ENCODE results near the gene FAM180A. TPM values are rescaled to one million over a fixed set of nuclear protein-coding genes. Genes with fewer than 3 reads are reported as not detected.

FAM180A gene
- total RNA-seq, 3 donors from 2014 or later (not counting 1 experiment from before 2014, with no cell fraction given), result not detected

GRCh38 chr7:135728136-135728669, 20.4 kb downstream of the FAM180A start, which contains the start of gene SLC13A4:
SLC13A4 (minus strand) TSS chr7:135728186; CDS start chr7:135727496, 690 bp downstream.
- no peaks in the 10 kb centered on the region for H3K9me3 Mint-ChIP-seq
- H3K36me3 Mint-ChIP-seq, result no peaks in the 10 kb centered on the region
- H3K4me1 ChIP-seq (ENCODE audit: control insufficient read depth, insufficient read depth, low read length), result no peaks in the 10 kb centered on the region

GRCh38 chr7:135726911-135727673, 21.5 kb downstream of the FAM180A start:
- 91% methylated on average over 29 of the region's 30 CpGs for WGBS (ENCODE audit: insufficient coverage)
- ATAC-seq, result no peak
- Histone ChIP-seq H3K9me3 (ENCODE audit: control insufficient read depth, insufficient read depth, low read length) (no peaks in the 10 kb centered on the region), H3K4me1 (ENCODE audit: control insufficient read depth, insufficient read depth, low read length) (no peaks in the 10 kb centered on the region), H3K27me3 (ENCODE audit: control insufficient read depth, insufficient read depth, low read length) (peaks cover 3% of the 10 kb centered on the region), H3K4me3 (ENCODE audit: low read length) (no peak overlapping the region), H3K36me3 (ENCODE audit: control insufficient read depth, insufficient read depth, low read length) (no peaks in the 10 kb centered on the region), H3K27ac (ENCODE audit: low read length) (no peak overlapping the region)
- Mint-ChIP-seq H3K4me1 (no peaks in the 10 kb centered on the region), H3K27ac (no peak overlapping the region), H3K9me3 (no peaks in the 10 kb centered on the region), H3K36me3 (no peaks in the 10 kb centered on the region), H3K27me3 (ENCODE audit: low read depth in 2 of 2) (peaks cover 8 to 12% of the 10 kb centered on the region in 2 donors), H3K4me3 (no peak overlapping the region)
- intact Hi-C loops (cut with micrococcal nuclease), result no loop called here
- TF ChIP-seq CTCF (IDR thresholded peaks at IDR 0.05), result no peak
- no peak for DNase-seq

More at GRCh38 chr7:135728136-135728669, 20.4 kb downstream of the FAM180A start, which contains the start of gene SLC13A4:
- no peak for TF ChIP-seq CTCF (IDR thresholded peaks at IDR 0.05)
- Histone ChIP-seq H3K9me3 (ENCODE audit: control insufficient read depth, insufficient read depth, low read length) (no peaks in the 10 kb centered on the region), H3K4me3 (ENCODE audit: low read length) (no peak within 1 kb of the TSS), H3K27ac (ENCODE audit: low read length) (no peak within 1 kb of the TSS), H3K27me3 (ENCODE audit: control insufficient read depth, insufficient read depth, low read length) (peaks cover 3% of the 10 kb centered on the region), H3K36me3 (ENCODE audit: control insufficient read depth, insufficient read depth, low read length) (no peaks in the 10 kb centered on the region)
- ATAC-seq (no peak), DNase-seq (no peak)
- WGBS (ENCODE audit: insufficient coverage), result 90% methylated on average over 11 of the region's 11 CpGs
- Mint-ChIP-seq H3K4me3 (no peak within 1 kb of the TSS), H3K27me3 (ENCODE audit: low read depth in 2 of 2) (peaks cover 8% of the 10 kb centered on the region in 2 donors), H3K4me1 (no peaks in the 10 kb centered on the region), H3K27ac (no peak within 1 kb of the TSS)
- intact Hi-C loops (cut with micrococcal nuclease), result no loop called here

- H3K4me3 Mint-ChIP-seq, result no peak overlapping the region
- 40% methylated on average over 4 of the region's 5 CpGs for WGBS (ENCODE audit: insufficient coverage)
- Histone ChIP-seq H3K27ac (ENCODE audit: low read length) (no peak overlapping the region), H3K27me3 (ENCODE audit: control insufficient read depth, insufficient read depth, low read length) (peaks cover 3% of the 10 kb centered on the region), H3K36me3 (ENCODE audit: control insufficient read depth, insufficient read depth, low read length) (no peaks in the 10 kb centered on the region), H3K4me3 (ENCODE audit: low read length) (no peak overlapping the region), H3K4me1 (ENCODE audit: control insufficient read depth, insufficient read depth, low read length) (no peaks in the 10 kb centered on the region), H3K9me3 (ENCODE audit: control insufficient read depth, insufficient read depth, low read length) (no peaks in the 10 kb centered on the region)
- ATAC-seq (no peak), DNase-seq (no peak)
- no peaks in the 10 kb centered on the region for H3K9me3 Mint-ChIP-seq
- H3K36me3 Mint-ChIP-seq, result no peaks in the 10 kb centered on the region
- TF ChIP-seq CTCF (IDR thresholded peaks at IDR 0.05), result no peak
- H3K4me1 Mint-ChIP-seq, result no peaks in the 10 kb centered on the region
- H3K27me3 Mint-ChIP-seq (ENCODE audit: low read depth in 2 of 2), result peaks cover 8 to 12% of the 10 kb centered on the region in 2 donors
- intact Hi-C loops (cut with micrococcal nuclease), result no loop called here
- no peak overlapping the region for H3K27ac Mint-ChIP-seq
Observed at GRCh38 chr7:135726276-135726788, 22.3 kb downstream of the FAM180A start.
